Rectal smooth muscle tissue (tissue), 1 donor: Measurements from ENCODE around the gene BORA.
A peak's percentile ranks its signal among the peaks of the same experiment; 100 is the strongest.
"Not testable (repeated sequence)": the region's sequence is repeated elsewhere in the genome, so short reads cannot be mapped to it uniquely, and the experiment has no call there.

Experiments
- H3K27ac ChIP-seq: one replicate; pipeline ENCODE4 v1.7.0; 2013; ENCODE audit warnings: low read depth, low read length, inconsistent platforms
- H3K27me3 ChIP-seq: one replicate; pipeline ENCODE4 v1.7.0; 2013; ENCODE audit warnings: low read length; ENCODE audit not compliant: control insufficient read depth, insufficient read depth
- H3K36me3 ChIP-seq: one replicate; pipeline ENCODE4 v1.7.0; 2013; ENCODE audit warnings: low read length; ENCODE audit not compliant: control insufficient read depth, insufficient read depth
- H3K4me1 ChIP-seq: one replicate; pipeline ENCODE4 v1.7.0; 2013; ENCODE audit warnings: low read length; ENCODE audit not compliant: control insufficient read depth, insufficient read depth
- H3K4me3 ChIP-seq: one replicate; pipeline ENCODE4 v1.7.0; 2013; ENCODE audit warnings: low read length
- H3K9ac ChIP-seq: one replicate; pipeline ENCODE4 v1.7.0; 2013; ENCODE audit warnings: low read length

BORA gene

DNA sequence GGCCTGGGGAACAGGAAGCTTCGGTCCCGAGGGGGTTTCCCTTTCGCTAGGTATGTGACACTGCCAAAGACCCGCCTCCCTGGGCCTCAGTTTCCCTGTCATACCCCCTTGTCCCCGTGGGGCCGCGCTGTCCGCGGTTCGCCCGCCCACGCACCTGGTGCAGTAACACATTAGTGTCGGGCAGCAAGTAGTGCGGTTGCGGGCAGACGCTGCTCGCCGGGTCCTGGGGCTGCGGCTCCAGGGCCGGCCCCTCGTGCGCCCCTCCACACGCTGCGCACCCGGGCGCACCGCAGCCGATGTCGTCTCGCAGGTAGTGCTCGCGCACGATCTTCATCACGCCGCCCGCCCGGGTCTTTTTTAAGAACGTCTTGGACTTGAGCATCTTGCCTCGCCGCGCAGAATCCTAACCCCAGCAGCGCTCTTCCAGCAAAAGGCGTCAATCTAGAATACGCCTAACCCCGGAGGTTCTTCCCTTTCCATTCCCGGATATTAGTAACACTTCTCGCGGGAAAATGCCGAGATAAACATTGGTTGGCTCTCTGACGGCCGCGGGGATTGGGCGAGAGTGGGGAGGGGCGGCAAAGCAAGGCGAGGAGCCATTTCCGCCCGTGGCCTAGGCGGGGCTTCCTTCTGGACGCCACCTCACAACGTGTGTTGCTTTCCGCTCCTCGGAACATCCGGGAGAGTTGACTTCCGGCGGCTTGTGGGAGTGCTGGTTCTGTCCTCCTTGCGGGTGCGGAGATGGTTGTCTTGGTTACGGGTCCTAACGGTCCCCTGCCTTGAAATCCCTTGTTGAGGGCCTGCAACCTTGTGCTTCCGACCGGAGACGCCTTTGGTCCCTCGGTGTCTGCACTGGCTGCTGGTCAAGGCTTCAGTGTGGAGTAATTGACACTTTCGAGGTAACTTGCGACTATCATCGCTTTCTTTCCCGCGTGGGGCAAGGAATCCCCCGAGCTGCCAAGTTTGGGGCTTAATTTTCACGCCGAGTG is 54.0 kb downstream of the BORA start, which contains the start of the genes DIS3 and PIBF1:
Gene DIS3, minus strand, starts transcription at position 450 of the 989 bp plus-strand sequence. Its CDS starts 68 bp downstream, at position 382.
Gene PIBF1, plus strand, starts transcription at position 683 of the 989 bp plus-strand sequence. CDS start 1,337 bp downstream, outside the sequence.
- Histone ChIP-seq H3K36me3 (peaks cover 10% of the 10 kb centered on the region), H3K4me3 (peak within 1 kb of the TSS; percentile 89), H3K9ac (peak within 1 kb of the TSS; percentile 90), H3K27me3 (no peaks in the 10 kb centered on the region), H3K27ac (peak within 1 kb of the TSS; percentile 81), H3K4me1 (peaks cover 10% of the 10 kb centered on the region)

DNA sequence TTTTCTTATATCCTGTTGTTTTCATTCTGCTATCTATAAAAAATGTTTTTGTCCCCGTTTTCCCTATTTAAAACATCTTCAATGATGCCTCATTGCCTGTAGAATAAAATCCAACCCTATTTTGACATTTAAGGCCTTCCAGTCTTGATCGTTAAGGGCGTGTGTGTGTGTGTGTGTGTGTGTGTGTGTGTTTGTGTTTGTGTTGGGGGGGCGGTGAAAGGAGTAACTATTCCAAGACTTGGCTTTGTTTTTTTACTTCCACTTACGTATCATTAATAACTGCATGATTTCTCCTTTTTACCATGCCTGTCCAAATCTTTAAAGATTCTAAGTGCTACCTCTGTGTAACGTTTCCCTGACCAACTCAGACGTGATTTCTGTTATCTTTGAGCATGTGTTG is 55.0 kb downstream of the BORA start:
- Histone ChIP-seq H3K4me1 (peaks cover 10% of the 10 kb centered on the region), H3K4me3 (peak overlapping the region; percentile 89), H3K36me3 (peaks cover under 1% of the 10 kb centered on the region), H3K9ac (no peak overlapping the region), H3K27ac (no peak overlapping the region), H3K27me3 (no peaks in the 10 kb centered on the region)

DNA sequence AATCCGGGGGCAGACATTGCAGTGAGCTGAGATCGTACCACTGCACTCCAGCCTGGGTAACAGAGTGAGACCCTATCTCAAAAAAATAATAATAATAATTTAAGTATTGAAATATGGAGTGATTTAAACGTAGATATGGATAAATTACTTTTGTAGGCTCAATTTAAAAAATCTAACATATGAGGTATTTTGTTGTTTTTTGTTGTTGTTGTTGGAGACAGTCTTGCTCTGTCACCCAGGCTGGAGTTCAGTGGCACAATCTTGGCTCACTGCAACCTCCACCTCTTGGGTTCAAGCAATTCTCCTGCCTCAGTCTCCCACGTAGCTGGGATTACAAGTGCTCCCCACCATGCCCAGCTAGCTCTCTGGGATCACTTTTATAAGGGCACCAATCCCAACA is 57.0 kb downstream of the BORA start:
- not testable (repeated sequence) for H3K27me3 ChIP-seq, H3K27ac ChIP-seq

DNA sequence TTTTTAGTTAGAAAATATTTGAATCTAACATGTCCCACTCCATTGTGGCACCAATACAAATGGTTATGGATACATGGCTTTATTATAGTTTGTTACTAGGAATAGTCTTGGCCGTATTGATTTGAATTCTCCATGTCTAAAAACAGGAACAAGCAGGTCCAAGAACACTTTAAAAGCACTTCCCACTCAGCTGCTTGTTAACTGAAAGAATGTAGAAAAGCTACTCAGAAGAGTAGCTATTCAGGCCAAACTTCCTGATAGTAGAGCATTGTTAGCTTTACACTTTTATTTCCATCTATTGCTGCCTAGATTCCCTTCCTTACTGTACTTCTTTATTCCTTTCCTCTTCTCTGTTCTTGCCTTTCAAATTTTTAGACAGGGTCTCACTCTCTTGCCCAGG is 61.1 kb downstream of the BORA start:
- H3K4me3 ChIP-seq: no peak overlapping the region
- H3K27me3 ChIP-seq: no peaks in the 10 kb centered on the region
- no peaks in the 10 kb centered on the region for H3K4me1 ChIP-seq
- no peak overlapping the region for H3K9ac ChIP-seq
- H3K27ac ChIP-seq: no peak overlapping the region
- peaks cover 6% of the 10 kb centered on the region for H3K36me3 ChIP-seq

More for the DNA sequence above, 57.0 kb downstream of the BORA start:
- H3K36me3 ChIP-seq, H3K4me1 ChIP-seq, H3K9ac ChIP-seq, H3K4me3 ChIP-seq: not testable (repeated sequence)

DNA sequence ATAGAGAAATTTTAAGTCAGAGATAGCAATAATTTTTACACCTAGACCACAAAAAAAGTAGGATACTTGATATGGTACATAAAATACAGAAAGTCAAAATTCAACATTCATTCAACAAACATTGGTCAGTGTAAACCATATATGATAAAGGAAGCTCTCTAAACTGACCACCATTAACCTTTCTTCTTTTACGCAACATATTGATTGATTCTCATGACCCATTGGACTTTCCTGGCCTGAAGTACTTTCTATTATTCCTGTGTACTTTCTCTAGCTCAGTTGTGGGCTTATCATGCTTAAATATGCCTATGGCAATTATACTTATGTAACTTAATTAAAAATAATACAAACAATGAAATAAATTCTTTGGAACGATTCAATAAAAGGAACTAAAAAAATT is 64.9 kb downstream of the BORA start:
- Histone ChIP-seq H3K4me1 (no peaks in the 10 kb centered on the region), H3K4me3 (no peak overlapping the region), H3K36me3 (peaks cover 12% of the 10 kb centered on the region), H3K27me3 (no peaks in the 10 kb centered on the region), H3K27ac (no peak overlapping the region), H3K9ac (no peak overlapping the region)

DNA sequence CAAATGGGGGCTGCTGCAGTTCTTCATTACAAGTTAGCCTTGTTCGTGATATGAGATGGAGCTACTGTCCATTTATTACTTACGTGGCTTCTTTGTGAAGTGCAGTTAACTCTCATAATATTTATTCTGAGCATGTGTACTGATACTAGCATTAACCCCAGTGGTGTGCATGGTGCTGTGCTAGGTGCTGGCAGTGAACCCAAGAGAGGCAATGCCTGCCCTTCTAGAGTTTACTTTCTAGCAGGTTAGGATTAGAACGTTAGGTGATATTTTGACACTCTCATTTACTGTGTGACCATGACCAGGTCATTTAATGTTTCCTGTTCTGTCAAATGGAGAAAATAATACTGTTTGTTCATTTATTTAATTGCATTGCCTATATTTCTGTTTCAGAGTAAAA is 71.1 kb downstream of the BORA start:
- Histone ChIP-seq H3K36me3 (peaks cover 6% of the 10 kb centered on the region), H3K27ac (no peak overlapping the region), H3K9ac (no peak overlapping the region), H3K4me3 (no peak overlapping the region), H3K27me3 (no peaks in the 10 kb centered on the region), H3K4me1 (no peaks in the 10 kb centered on the region)

DNA sequence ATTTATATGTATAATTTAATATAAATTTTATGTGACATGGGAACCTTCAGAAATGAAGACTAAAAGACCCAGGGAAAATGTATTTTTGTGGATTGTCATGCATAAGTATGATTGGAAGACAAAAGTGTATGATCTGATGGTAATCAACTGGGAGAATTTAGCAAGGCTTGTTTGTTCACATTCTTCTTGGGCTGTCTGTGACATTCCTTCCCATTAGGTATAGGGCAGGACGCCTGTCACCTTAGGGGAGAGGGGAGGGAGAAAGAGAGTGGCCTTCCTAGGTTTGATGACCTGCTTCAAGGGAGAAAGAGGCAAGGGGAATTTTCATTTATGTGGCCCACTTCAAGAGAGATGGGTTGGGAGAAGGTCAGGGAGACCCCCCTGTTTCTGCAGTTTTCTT is 76.6 kb downstream of the BORA start:
- H3K27me3 ChIP-seq: no peaks in the 10 kb centered on the region
- no peak overlapping the region for H3K27ac ChIP-seq
- H3K9ac ChIP-seq: no peak overlapping the region
- no peak overlapping the region for H3K4me3 ChIP-seq
- no peaks in the 10 kb centered on the region for H3K4me1 ChIP-seq
- H3K36me3 ChIP-seq: peaks cover 3% of the 10 kb centered on the region
